Measurements from ENCODE around the gene DEPDC1B.
"Not testable (repeated sequence)": the region's sequence is repeated elsewhere in the genome, so short reads cannot be mapped to it uniquely, and the experiment has no call there.

DEPDC1B gene

GRCh38 chr5:60586307-60586901 is 113.6 kb downstream of the DEPDC1B start:
- no peak for DNase-seq (ENCODE audit: low read depth in 4 of 4, low spot score in 1 of 4)

DNA sequence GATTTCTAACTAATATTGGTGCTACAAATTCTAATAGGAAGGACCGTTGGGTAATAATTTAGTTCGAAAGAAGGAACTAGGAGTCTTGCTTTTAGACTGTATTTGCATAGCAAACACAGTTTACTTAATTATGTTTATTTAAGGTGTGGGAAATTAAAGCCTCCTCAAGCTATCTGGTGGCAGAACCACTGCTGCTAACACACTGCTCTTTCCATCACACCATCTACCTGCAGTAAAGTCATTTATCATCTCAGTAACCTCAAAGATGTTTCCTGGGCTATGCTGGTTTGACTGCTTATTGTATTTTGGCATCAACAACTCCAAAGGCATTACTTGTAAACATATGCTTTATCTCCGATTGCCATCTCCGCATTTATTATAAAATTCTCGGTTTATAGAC is 114.3 kb downstream of the DEPDC1B start:
- DNase-seq (ENCODE audit: low read depth in 4 of 4, low spot score in 1 of 4), result no peak

DNA sequence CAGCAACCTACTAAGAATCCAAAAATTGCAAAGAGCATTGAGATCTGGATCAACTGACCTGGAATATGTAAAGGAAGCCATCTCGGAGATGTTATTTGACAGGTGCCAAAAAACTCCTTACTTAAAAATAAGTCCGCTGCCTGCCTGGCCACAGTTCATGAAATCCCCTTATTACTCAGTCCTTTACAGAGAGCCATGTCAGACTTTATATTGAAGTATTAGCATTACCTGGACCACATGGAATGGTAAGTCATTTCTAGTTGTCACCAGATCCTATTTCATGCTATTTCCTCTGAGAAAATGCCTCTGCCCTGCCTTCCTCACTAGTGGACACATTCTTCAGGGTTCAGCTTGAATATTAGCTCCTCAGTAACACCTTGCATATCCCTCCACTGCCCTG is 115.7 kb downstream of the DEPDC1B start:
- DNase-seq (ENCODE audit: low read depth in 4 of 4, low spot score in 1 of 4), result no peak

DNA sequence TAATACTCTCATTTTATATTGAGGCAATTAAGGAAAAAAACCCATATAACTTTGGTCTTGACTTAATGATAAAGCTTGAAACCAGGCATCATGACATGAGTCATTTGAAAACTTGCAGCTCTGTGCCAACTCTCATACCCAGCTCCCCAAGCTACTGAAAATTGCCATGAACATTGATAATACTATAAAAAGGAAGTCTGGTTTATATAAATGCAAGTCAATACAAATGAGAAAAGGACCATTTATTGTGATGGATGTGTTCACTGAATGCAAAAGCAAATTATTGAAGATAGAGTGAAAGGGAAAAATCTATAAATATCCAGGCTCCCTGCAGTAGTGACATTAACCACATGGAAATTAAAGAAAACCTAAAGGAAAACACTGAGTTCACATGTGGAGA is 116.3 kb downstream of the DEPDC1B start:
- no peak for DNase-seq (ENCODE audit: low read depth in 4 of 4, low spot score in 1 of 4)

DNA sequence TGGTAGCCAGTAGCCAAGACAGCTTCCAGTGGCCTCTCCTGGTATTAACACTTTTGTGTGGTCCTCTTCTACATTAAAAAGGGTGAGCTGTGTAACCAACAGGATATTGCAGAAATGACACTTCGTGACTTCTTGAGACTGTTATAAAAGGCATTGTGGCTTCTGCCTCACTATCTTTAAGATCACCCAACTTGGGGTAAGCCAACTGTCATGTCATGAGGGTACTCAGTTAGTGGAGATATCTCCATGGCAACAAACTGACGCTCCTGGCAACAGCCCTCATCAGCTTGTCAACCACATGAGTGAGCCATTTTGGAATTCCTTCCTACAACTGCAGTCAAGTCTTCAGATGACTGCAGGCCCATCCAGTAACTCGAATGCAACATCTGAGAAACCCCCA is 121.7 kb downstream of the DEPDC1B start:
- DNase-seq (ENCODE audit: low read depth in 4 of 4, low spot score in 1 of 4), result no peak

DNA sequence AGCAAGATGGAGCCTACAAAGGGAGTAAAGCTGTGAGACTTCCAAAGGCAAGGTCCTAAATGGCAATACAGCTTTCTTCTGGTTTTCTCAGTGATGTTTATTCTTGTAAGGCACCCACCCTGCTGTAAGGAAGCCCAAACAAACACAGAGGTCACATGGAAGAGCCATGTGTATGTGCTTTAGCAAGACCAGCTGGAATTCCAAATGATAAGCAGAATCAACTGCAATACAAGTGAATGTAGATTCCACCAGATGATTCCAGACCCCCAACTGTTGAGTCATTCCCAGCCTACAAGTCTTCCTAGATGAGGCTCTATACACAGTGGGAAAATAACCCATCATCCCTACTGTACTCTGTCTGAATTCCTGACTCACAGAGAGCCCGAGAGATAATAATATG is 122.8 kb downstream of the DEPDC1B start:
- no peak for DNase-seq (ENCODE audit: low read depth in 4 of 4, low spot score in 1 of 4)

DNA sequence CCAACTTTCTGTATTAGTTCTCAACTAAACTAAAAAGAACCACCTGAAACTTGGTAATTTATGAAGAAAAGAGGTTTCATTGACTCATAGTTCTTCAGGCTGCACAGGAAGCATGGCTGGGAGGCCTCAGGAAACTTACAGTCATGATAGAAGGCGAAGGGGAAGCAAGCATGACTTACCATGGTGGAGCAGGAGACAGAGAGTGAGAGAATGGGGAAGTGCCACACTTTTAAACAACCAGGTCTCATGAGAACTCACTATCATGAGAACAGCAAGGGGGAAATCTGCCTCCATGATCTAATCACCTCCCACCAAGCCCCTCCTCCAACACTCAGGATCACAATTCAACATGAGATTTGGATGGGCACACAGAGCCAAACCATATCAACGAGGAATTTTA is 123.5 kb downstream of the DEPDC1B start:
- DNase-seq (ENCODE audit: low read depth in 4 of 4, low spot score in 1 of 4), result no peak

- no peak for DNase-seq (ENCODE audit: low read depth in 4 of 4, low spot score in 1 of 4)
Observed at GRCh38 chr5:60568646-60569045, 131.3 kb downstream of the DEPDC1B start.

DNA sequence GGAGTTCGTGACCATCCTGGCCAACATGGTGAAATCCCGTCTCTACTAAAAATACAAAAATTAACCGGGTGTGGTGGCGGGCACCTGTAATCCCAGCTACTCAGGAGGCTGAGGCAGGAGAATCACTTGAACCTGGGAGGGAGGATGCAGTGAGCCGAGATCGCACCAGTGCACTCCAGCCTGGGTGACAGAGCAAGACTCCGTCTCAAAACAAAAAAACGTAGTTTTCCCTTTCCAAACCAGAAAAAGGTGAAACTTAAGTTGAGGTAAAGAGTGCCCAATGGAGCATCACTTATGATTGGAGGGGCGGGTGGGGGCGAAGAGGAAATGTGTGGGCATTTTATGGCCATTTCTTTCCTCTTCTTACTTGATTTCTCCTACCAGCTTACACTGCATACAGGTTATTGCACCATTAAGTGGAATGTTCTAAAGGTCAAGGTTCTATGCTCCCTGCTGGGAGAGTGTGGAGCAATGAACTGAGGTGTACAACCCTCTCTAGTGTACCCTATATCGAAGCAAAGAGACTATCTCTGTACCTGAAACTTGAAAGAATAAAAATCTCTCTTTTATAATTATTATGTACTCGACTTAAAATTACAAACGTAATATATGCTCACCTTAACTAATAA is 136.2 kb downstream of the DEPDC1B start:
- no peak for DNase-seq (ENCODE audit: low read depth in 4 of 4, low spot score in 1 of 4)

DNA sequence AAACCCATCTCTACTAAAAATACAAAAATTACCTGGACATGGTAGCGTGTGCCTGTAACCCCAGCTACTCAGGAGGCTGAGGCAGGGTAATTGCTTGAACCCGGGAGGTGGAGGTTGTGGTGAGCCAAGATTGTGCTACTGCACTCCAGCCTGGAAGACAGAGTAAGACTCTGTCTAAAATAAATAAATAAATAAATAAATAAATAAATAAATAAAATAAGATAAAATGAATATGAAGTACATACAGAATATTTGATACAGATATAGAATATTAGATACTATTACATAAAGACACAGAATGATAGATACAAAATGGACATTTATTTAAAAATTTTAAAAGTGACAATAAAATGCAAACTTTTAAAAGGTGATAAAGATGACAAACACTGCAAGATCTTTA is 146.7 kb downstream of the DEPDC1B start:
- DNase-seq (ENCODE audit: low read depth in 4 of 4, low spot score in 1 of 4), result not testable (repeated sequence)

- no peak for DNase-seq (ENCODE audit: low read depth in 4 of 4, low spot score in 1 of 4)
Observed at GRCh38 chr5:60551829-60552228, 148.1 kb downstream of the DEPDC1B start.

DNA sequence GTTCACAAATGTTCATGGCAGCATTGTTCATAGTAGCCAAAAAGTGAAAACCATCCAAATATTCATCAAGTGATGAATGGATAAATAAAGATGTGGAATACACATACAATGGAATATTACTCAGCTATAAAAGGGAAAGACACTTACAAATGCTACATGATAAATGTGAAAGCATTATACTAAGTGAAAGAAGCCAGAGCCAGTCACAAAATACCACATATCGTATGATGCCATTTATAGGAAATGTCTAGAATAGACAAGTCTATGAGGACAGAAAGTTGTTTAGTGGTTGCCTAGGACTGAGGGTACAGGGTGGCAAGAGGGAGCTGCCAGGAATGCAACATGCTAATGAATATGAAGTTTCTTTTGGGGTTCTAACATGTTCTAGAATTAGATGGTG is 148.7 kb downstream of the DEPDC1B start:
- DNase-seq (ENCODE audit: low read depth in 4 of 4, low spot score in 1 of 4), result no peak

- no peak for DNase-seq (ENCODE audit: low read depth in 4 of 4, low spot score in 1 of 4)
Observed at GRCh38 chr5:60550311-60550710, 149.7 kb downstream of the DEPDC1B start.

DNA sequence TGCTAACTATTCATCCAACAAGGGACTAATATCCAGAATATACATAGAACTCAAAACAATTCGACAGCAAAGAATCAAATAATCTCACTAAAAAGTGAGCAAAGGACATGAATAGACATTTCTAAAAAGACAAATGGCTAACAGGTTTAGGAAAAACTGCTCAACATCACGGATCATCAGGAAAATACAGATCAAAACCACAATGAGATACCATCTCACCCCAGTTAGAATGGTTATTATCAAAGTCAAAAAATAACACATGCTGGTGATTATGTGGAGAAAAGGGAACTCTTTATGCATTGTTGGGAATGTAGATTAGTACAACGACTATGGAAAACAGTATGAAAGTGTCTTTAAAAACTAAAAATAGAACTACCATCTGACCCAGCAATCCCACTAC is 150.1 kb downstream of the DEPDC1B start:
- DNase-seq (ENCODE audit: low read depth in 4 of 4, low spot score in 1 of 4), result no peak

All from stimulated activated CD4-positive, alpha-beta T cell treated with anti-CD3 and anti-CD28 coated beads, Interleukin-1b, Interleukin-23, amount 100 ng/mL, for 24 hours (primary cell).